Measurements from ENCODE around the gene OLFML2A.
"Not testable (repeated sequence)": the region's sequence is repeated elsewhere in the genome, so short reads cannot be mapped to it uniquely, and the experiment has no call there.

Gene OLFML2A

GRCh38 chr9:124761710-124762109, 15.2 kb upstream of the OLFML2A start:
- no peak for DNase-seq

GRCh38 chr9:124762633-124763032, 14.3 kb upstream of the OLFML2A start:
- DNase-seq, result no peak

- no peak for DNase-seq
Observed at GRCh38 chr9:124764774-124765438, 12.0 kb upstream of the OLFML2A start.

- no peak for DNase-seq
Observed at GRCh38 chr9:124765439-124765835, 11.5 kb upstream of the OLFML2A start.

- DNase-seq, result no peak
Observed at GRCh38 chr9:124766326-124766725, 10.6 kb upstream of the OLFML2A start.

- no peak for DNase-seq
Observed at GRCh38 chr9:124766815-124767554, 9.9 kb upstream of the OLFML2A start.

- no peak for DNase-seq
Observed at GRCh38 chr9:124767821-124768220, 9.1 kb upstream of the OLFML2A start.

- no peak for DNase-seq
Observed at GRCh38 chr9:124768334-124768733, 8.6 kb upstream of the OLFML2A start.

- no peak for DNase-seq
Observed at GRCh38 chr9:124768750-124769548, 8.0 kb upstream of the OLFML2A start.

GRCh38 chr9:124769549-124770358, 7.2 kb upstream of the OLFML2A start:
- no peak for DNase-seq

GRCh38 chr9:124770359-124771020, 6.4 kb upstream of the OLFML2A start:
- peak in 1 of 5 donors; percentile 15 for DNase-seq

GRCh38 chr9:124771021-124771866, 5.7 kb upstream of the OLFML2A start, which contains the start of gene NR6A1:
NR6A1 (minus strand) TSS chr9:124771311.
- peak; percentile 86 to 93 (median 91) for DNase-seq

- peak in 2 of 5 donors; percentile 22 to 25 for DNase-seq
Observed at GRCh38 chr9:124771867-124772679, 4.9 kb upstream of the OLFML2A start.

GRCh38 chr9:124772877-124773276, 4.1 kb upstream of the OLFML2A start:
- not testable (repeated sequence) for DNase-seq

- no peak for DNase-seq
Observed at GRCh38 chr9:124773473-124774128, 3.3 kb upstream of the OLFML2A start.

- DNase-seq, result peak; percentile 54 to 81 (median 74)
Observed at GRCh38 chr9:124774129-124774978, 2.6 kb upstream of the OLFML2A start.

GRCh38 chr9:124776618-124776953, 347 bp upstream of the OLFML2A start:
- DNase-seq, result no peak

- no peak for DNase-seq
Observed at GRCh38 chr9:124778575-124779367, 1.8 kb downstream of the OLFML2A start.
